Retinal pigment epithelial cell (primary cell): ENCODE data around the gene ATP10A.

ENCODE experiments used
- DNase-seq: peaks from one replicate; pipeline ENCODE4 v3.0.0-alpha.2; 2010; ENCODE audit warnings: low read depth
- H3K4me3 ChIP-seq: 2 replicates; pipeline ENCODE4 v1.5.1; 2011; ENCODE audit warnings: mild to moderate bottlenecking, low read length, control low read depth, moderate library complexity
- CTCF ChIP-seq: conservative IDR thresholded peaks from 2 replicates; pipeline ENCODE4 v1.5.1; 2011; ENCODE audit warnings: low read depth, low read length, control low read depth, inconsistent platforms

ATP10A gene

DNA sequence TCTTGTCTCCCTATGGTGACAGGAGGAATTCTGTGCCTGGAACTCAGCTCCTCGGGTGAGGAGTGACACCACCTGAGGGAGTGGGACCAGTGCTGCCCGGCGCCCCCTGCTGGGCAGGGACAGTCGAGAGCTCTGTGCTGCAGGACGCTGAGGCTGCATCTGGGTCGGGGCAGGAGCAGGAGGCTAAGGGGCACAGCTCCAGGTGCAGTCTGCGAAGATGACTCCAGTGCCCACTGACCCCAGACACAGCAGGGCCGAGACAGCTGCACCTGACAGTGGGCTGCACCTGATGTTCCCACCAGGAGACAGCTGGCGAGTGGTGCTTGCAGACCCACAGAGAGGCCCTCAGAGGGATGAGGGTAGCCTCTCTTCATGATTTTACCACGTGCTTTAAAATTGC lies 152.9 kb downstream of the ATP10A start:
- DNase-seq: no peak
- peak; percentile 85 for TF ChIP-seq CTCF

DNA sequence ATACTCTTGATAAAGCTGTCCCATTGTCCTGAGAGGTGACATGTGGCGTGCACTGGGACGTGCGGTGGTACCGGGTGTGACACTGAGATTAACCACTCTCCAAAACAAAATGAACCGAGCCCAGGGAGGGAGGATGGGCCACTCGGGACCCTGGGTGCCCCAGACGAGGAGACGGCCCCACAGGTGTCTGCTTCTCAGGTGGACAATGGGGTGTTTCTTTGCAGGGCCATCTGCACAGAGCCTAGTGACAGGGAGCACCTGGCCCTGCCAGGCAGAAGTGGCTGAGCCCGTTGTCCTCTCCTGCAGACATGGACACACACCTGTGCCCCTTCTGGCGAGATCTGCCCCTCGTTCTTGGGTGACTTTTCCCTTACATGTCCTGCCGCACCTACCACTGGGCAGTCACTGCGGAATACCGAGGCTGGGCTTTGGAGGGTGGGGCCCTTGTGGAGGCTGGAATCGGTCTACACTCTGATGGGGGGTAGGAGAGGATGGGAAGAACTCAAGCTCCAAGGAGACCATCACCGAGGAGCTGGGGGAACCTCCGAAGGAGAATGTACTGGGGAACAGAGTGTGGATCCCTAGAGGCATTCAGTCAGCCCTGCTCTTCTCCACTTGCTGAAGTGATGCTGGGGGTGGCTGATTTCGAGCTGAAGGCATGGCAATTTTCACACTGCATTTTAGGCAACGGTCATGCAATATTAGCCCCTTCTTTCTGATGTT lies 153.5 kb downstream of the ATP10A start:
- no peak for DNase-seq

More for the DNA sequence above, 152.9 kb downstream of the ATP10A start:
- H3K4me3 ChIP-seq: no peak overlapping the region

GRCh38 chr15:25708391-25708790 lies 154.7 kb downstream of the ATP10A start:
- no peak for TF ChIP-seq CTCF
- DNase-seq: no peak
- no peak overlapping the region for H3K4me3 ChIP-seq

More for the DNA sequence above, 153.5 kb downstream of the ATP10A start:
- no peak overlapping the region for H3K4me3 ChIP-seq
- TF ChIP-seq CTCF: no peak

DNA sequence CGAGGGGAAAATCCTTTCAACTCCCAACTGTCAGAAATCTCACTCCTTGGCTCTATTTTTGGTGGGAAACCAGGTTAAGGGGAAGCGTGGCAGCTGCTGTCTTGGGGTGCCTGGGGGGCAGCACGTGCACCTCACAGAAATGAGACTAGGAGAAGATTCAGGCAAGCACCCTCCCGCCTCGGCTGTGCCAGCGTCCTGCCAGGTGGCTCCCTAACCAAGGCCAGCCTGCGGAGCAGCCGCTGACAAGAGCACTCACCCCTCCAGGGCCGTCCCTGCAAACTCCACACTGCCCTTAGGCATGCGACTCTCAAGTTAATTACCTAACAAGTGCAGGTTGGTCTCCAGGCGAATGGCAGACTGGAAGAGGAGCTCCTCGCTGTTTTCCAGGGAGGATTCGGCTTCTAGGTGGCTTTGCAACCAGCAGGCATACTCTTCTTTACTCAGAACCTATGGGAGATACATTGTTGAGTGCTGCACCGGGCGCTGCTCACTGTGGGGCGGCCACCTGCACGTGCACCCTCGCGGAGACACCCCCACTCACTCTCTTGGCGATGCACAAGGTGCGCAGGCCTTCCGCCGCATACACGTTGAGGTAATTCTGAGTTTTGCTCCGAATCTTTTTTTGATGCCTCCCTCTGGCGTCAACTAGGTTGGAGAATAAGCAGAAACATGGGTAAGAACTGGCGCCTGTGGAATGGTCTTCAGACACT lies 155.3 kb downstream of the ATP10A start:
- TF ChIP-seq CTCF: no peak

DNA sequence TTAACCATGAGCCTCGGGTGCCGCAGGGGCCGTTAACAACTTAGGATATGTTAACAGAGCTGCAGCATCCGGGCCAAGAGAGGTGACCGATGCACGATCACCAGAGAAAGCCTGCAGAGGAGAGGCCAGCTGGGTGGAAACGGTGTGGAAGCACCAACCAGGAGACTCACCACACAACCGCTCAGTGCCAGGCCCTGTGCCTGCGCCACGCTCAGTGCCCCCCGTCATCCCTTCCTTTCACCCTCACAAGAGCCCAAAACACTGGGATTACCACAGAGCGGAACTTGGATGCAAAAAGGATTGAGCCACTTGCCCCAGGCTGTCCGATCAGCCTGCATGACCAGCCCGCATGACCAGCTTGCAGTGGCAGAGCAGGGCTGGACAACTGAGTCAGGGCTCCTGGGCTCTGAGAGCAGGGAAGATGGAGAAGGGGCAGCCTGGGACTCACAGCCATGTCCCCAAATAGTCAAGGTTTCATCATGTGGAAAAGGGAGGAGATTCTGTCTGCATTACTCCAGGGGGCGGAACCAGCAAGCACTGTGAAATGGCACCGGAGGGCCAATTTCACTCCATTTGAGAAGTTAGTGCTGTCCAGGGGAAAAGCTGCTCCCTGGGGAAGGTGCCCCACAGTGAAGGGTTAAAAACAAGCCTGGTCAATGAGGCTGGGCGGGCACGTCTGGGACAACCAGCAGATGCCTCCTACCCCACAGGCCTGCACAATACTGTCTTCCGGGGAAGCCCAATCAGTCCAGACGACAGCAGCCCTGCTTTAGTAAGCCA lies 156.8 kb downstream of the ATP10A start:
- H3K4me3 ChIP-seq: no peak overlapping the region
- DNase-seq: no peak
- no peak for TF ChIP-seq CTCF

More for the DNA sequence above, 155.3 kb downstream of the ATP10A start:
- H3K4me3 ChIP-seq: no peak overlapping the region
- no peak for DNase-seq

- H3K4me3 ChIP-seq: no peak overlapping the region
- DNase-seq: no peak
- no peak for TF ChIP-seq CTCF
Measured at GRCh38 chr15:25705433-25706115, 157.6 kb downstream of the ATP10A start.
